SK-N-SH (cell line): ENCODE data around the gene STAG3. TPM values are rescaled to one million over a fixed set of nuclear protein-coding genes. Genes with fewer than 3 reads are reported as not detected.

ENCODE experiments used
- CTCF ChIA-PET: fragments of 300-600, 350-600 bp; formaldehyde crosslinking; extraction: SDS; loops from one replicate; lab custom pipeline; 2021; lab: Yijun Ruan, JAX
- POLR2A ChIA-PET: fragments of 350-600 bp; sonication (Branson Sonifier 250); formaldehyde crosslinking; extraction: SDS; loops from one replicate; lab custom pipeline; 2020; ENCODE audit warnings: antibody characterized with exemption, inconsistent platforms; lab: Yijun Ruan, JAX
- DNase-seq: peaks from one replicate; pipeline ENCODE4 v3.0.0; 2012
- H2AFZ ChIP-seq: fragments of 200-600 bp; sonication (generic); 2 replicates; pipeline ENCODE4 v1.8.1; 2016; ENCODE audit warnings: antibody characterized with exemption, mild to moderate bottlenecking, low read depth
- H3F3A ChIP-seq: fragments of 200-600 bp; sonication (generic); replicated peaks from 2 replicates; pipeline ENCODE3; 2016; ENCODE audit warnings: antibody characterized with exemption, mild to moderate bottlenecking; ENCODE audit not compliant: insufficient read depth
- H3K27ac ChIP-seq, 2 experiments: fragments of 200-500 bp in 1 of 2; fragments of 200-600 bp in 1 of 2; sonication (Bioruptor generic) in 1 of 2; sonication (generic), shearing (Covaris generic) in 1 of 2; 2 replicates each; pipeline versions ENCODE4 v1.5.1 to v1.6.1; 2014 to 2016; ENCODE audit warnings: low read depth in 2 of 2, inconsistent platforms in 1 of 2, low read length in 1 of 2, mild to moderate bottlenecking in 1 of 2, mixed read lengths in 1 of 2
- H3K27me3 ChIP-seq: fragments of 200-600 bp; sonication (generic), shearing (Covaris generic); 2 replicates; pipeline ENCODE4 v1.6.1; 2016; ENCODE audit warnings: mixed run types; ENCODE audit not compliant: insufficient read depth
- H3K36me3 ChIP-seq, 2 experiments: fragments of 200-500 bp in 1 of 2; fragments of 200-600 bp in 1 of 2; sonication (Bioruptor generic) in 1 of 2; sonication (generic) in 1 of 2; replicated peaks in 1 of 2; 2 replicates each; pipeline versions ENCODE3 to v1.5.1; 2014 to 2016; ENCODE audit warnings: low read length in 1 of 2, mild to moderate bottlenecking in 1 of 2; ENCODE audit not compliant: insufficient read depth in 2 of 2, control insufficient read depth in 1 of 2
- H3K4me1 ChIP-seq, 2 experiments: fragments of 200-500 bp in 1 of 2; fragments of 200-600 bp in 1 of 2; sonication (Bioruptor generic) in 1 of 2; sonication (generic), shearing (Covaris generic) in 1 of 2; 2 replicates each; pipeline versions ENCODE4 v1.5.1 to v1.6.1; 2014 to 2016; ENCODE audit warnings: low read depth in 1 of 2, low read length in 1 of 2, mixed run types in 1 of 2; ENCODE audit not compliant: insufficient read depth in 2 of 2, control insufficient read depth in 1 of 2
- H3K4me2 ChIP-seq: fragments of 200-600 bp; sonication (generic), shearing (Covaris generic); 2 replicates; pipeline ENCODE4 v1.6.1; 2017; ENCODE audit warnings: mixed run types
- H3K4me3 ChIP-seq, 2 experiments: fragments of 200-500 bp in 1 of 2; fragments of 200-600 bp in 1 of 2; sonication (Bioruptor generic) in 1 of 2; sonication (generic), shearing (Covaris generic) in 1 of 2; 2 replicates each; pipeline versions ENCODE4 v1.5.1 to v1.8.1; 2014 to 2016; ENCODE audit warnings: low read depth in 2 of 2, inconsistent platforms in 1 of 2, low read length in 1 of 2, mild to moderate bottlenecking in 1 of 2, mixed read lengths in 1 of 2, moderate library complexity in 1 of 2
- H3K79me2 ChIP-seq: fragments of 200-600 bp; sonication (generic); 2 replicates; pipeline ENCODE4 v1.8.1; 2017; ENCODE audit warnings: mild to moderate bottlenecking; ENCODE audit not compliant: insufficient read depth
- H3K9ac ChIP-seq: fragments of 200-600 bp; sonication (generic); 2 replicates; pipeline ENCODE4 v1.6.1; 2017; ENCODE audit warnings: mixed run types
- H3K9me2 ChIP-seq: fragments of 200-600 bp; sonication (generic); 2 replicates; pipeline ENCODE4 v1.6.1; 2017; ENCODE audit warnings: mixed run types
- H3K9me3 ChIP-seq: fragments of 200-600 bp; sonication (generic); 2 replicates; pipeline ENCODE4 v1.6.1; 2017; ENCODE audit warnings: mixed run types, mild to moderate bottlenecking, moderate library complexity
- H4K20me1 ChIP-seq: fragments of 200-600 bp; sonication (generic); 2 replicates; pipeline ENCODE4 v1.6.1; 2017; ENCODE audit warnings: mild to moderate bottlenecking, mixed run types; ENCODE audit not compliant: insufficient read depth
- ELF1 ChIP-seq: IDR thresholded peaks from 2 replicates; pipeline ENCODE4 v1.4.0; 2012
- EP300 ChIP-seq, 2 experiments: IDR thresholded peaks; 2 replicates each; pipeline versions ENCODE4 v1.4.0 to v1.6.1; 2012; ENCODE audit warnings: borderline replicate concordance in 1 of 2, low read depth in 1 of 2, low read length in 1 of 2
- EZH2phosphoT487 ChIP-seq: fragments of 200-600 bp; sonication (generic); IDR thresholded peaks from 2 replicates; pipeline ENCODE4 v1.6.1; 2017; ENCODE audit warnings: low read depth, mixed run types, mild to moderate bottlenecking, antibody characterized with exemption, moderate library complexity, borderline replicate concordance
- FOXJ3 ChIP-seq: sonication (generic); formaldehyde crosslinking; IDR thresholded peaks from 2 replicates; pipeline ENCODE4 v1.5.1; 2020; ENCODE audit warnings: mild to moderate bottlenecking, missing genetic modification reagents
- FOXM1 ChIP-seq: IDR thresholded peaks from 2 replicates; pipeline ENCODE4 v1.4.0; 2012; ENCODE audit warnings: low read depth, mild to moderate bottlenecking
- GABPA ChIP-seq: IDR thresholded peaks from 2 replicates; pipeline ENCODE4 v1.4.0; 2012; ENCODE audit warnings: low read depth, mild to moderate bottlenecking
- IRF3 ChIP-seq: fragments of 150-350 bp; IDR thresholded peaks from 2 replicates; pipeline ENCODE4 v1.6.1; 2016; ENCODE audit warnings: mild to moderate bottlenecking, low read depth, low read length
- MEF2A ChIP-seq: IDR thresholded peaks from 2 replicates; pipeline ENCODE4 v1.4.0; 2012; ENCODE audit warnings: low read depth, borderline replicate concordance
- NFIC ChIP-seq: IDR thresholded peaks from 2 replicates; pipeline ENCODE4 v1.4.0; 2012; ENCODE audit warnings: borderline replicate concordance
- NRF1 ChIP-seq: IDR thresholded peaks from 2 replicates; pipeline ENCODE4 v1.6.1; 2012; ENCODE audit warnings: low read depth, mild to moderate bottlenecking, low read length
- RAD21 ChIP-seq: IDR thresholded peaks from 2 replicates; pipeline ENCODE4 v1.6.1; 2012; ENCODE audit warnings: mild to moderate bottlenecking, low read length
- RFX5 ChIP-seq: IDR thresholded peaks from 2 replicates; pipeline ENCODE4 v1.6.1; 2012; ENCODE audit warnings: mild to moderate bottlenecking, improper control_type of control experiment, low read length
- RXRA ChIP-seq: IDR thresholded peaks from 2 replicates; pipeline ENCODE4 v1.4.0; 2012; ENCODE audit warnings: low read depth, mild to moderate bottlenecking, borderline replicate concordance
- TAF1 ChIP-seq: IDR thresholded peaks from 2 replicates; pipeline ENCODE4 v1.6.1; 2012; ENCODE audit warnings: low read depth, mild to moderate bottlenecking, low read length, moderate library complexity, borderline replicate concordance
- TEAD4 ChIP-seq: IDR thresholded peaks from 2 replicates; pipeline ENCODE4 v1.4.0; 2012; ENCODE audit warnings: mild to moderate bottlenecking, borderline replicate concordance; ENCODE audit not compliant: insufficient read depth
- USF1 ChIP-seq: IDR thresholded peaks from 2 replicates; pipeline ENCODE4 v1.4.0; 2012; ENCODE audit warnings: low read depth, borderline replicate concordance
- WGBS: methylation state at CpG from one replicate; pipeline ENCODE4 v1.1.6; 2017; ENCODE audit warnings: low lambda C conversion rate; 5-methylcytosine and 5-hydroxymethylcytosine counted together
- polyA plus RNA-seq, 3 experiments: library from polyadenylated mRNA; depleted of rRNA; stranded (reverse); fragments of >200 nt; gene quantifications; 2 replicates each; pipeline ENCODE4 v1.2.3, GENCODE V29; 2012

STAG3 gene
- polyA plus RNA-seq, 1 of the 3 experiments (the other 2 are of a cell fraction), result 0.10 TPM

- peak; percentile 69 for DNase-seq
- H4K20me1 ChIP-seq, result no peaks in the 10 kb centered on the region
- no peak overlapping the region for H3K27ac ChIP-seq
- peak overlapping the region; percentile 26; the same call in 1 of the 2 replicates for H3K9ac ChIP-seq
- no peaks in the 10 kb centered on the region for H3K27me3 ChIP-seq
- peaks cover 0 to 18% of the 10 kb centered on the region in 2 experiments; a peak in 1 of 4 replicates for H3K4me1 ChIP-seq
- H3K9me2 ChIP-seq, result no peaks in the 10 kb centered on the region
- peaks cover 0 to 2% of the 10 kb centered on the region in 2 experiments for H3K36me3 ChIP-seq
- ChIA-PET CTCF (interaction anchor here (0.8 to 4.0 kb wide), 7 partner anchors 8 to 240 kb away, joined by 3 to 39 read pairs (median 3); no protein-coding TSS in a partner anchor), POLR2A (interaction anchor here (0.7 to 1.5 kb wide), 4 partner anchors 9 to 22 kb away, joined by 3 to 7 read pairs (median 4); partner anchors contain the start of genes LAMTOR4 and TRAPPC14)
- peaks cover 18% of the 10 kb centered on the region for H3F3A ChIP-seq
- peak overlapping the region; percentile 36 to 41 for H3K4me3 ChIP-seq
- 23% methylated on average over 11 of the region's 11 CpGs for WGBS
- TF ChIP-seq NFIC (no peak), FOXM1 (no peak), TEAD4 (no peak), EZH2phosphoT487 (no peak), RAD21 (no peak), FOXJ3 (CRISPR knock-in tag) (no peak), RFX5 (no peak), TAF1 (no peak), EP300 (IDR thresholded peaks at IDR 0.05; ENCODE audit: borderline replicate concordance in 1 of 2, low read depth in 1 of 2, low read length in 1 of 2) (no peak), ELF1 (no peak), GABPA (no peak), MEF2A (no peak), IRF3 (no peak), USF1 (no peak), RXRA (no peak), NRF1 (no peak)
- no peaks in the 10 kb centered on the region for H3K79me2 ChIP-seq
- peak overlapping the region; percentile 82 for H2AFZ ChIP-seq
- H3K9me3 ChIP-seq, result no peaks in the 10 kb centered on the region
- peak overlapping the region; percentile 71 for H3K4me2 ChIP-seq
These were observed 9.8 kb upstream of the STAG3 start for GRCh38 chr7:100167912-100168323.
